GM12878 (cell line): ENCODE measurements around the gene CDKN2B-AS1. TPM values are rescaled to one million over a fixed set of nuclear protein-coding genes. Genes with fewer than 3 reads are reported as not detected.

Experiments used
- ATAC-seq: fragments of 200-7000 bp; cut with Tn5 transposase; 3 replicates; pipeline ENCODE4 v1.9.1; 2020; ENCODE audit warnings: mild to moderate bottlenecking, moderate library complexity
- BruUV-seq: library from RNA; stranded (reverse); fragments of 400-500 nt; replicated peaks from 2 replicates; lab custom pipeline; 2021; lab: Mats Ljungman, UMichigan
- CTCF ChIA-PET: fragments of 300-600 bp; sonication (Branson Sonifier 250); formaldehyde crosslinking; extraction: SDS; loops from one replicate; lab custom pipeline; 2021; ENCODE audit warnings: inconsistent platforms; lab: Yijun Ruan, JAX
- POLR2A ChIA-PET: fragments of 350-600 bp; formaldehyde crosslinking; extraction: SDS; loops from one replicate; lab custom pipeline; 2021; ENCODE audit warnings: inconsistent platforms; lab: Charles Lee
- RAD21 ChIA-PET: fragments of 300-600 bp; sonication (Branson Sonifier 250); formaldehyde crosslinking; loops from one replicate; lab custom pipeline; 2023; ENCODE audit warnings: antibody characterized with exemption; ENCODE audit not compliant: unreplicated experiment; lab: Charles Lee
- SMC1A ChIA-PET: fragments of 300-600 bp; sonication (Branson Sonifier 250); formaldehyde crosslinking; loops from one replicate; lab custom pipeline; 2023; ENCODE audit not compliant: unreplicated experiment, uncharacterized antibody; lab: Charles Lee
- DNase-seq: peaks from one replicate; pipeline ENCODE4 v3.0.0-alpha.2; 2011; ENCODE audit warnings: low read depth, low spot score
- FAIRE-seq: peaks from 3 replicates; lab custom pipeline; 2011; peaks lifted over from hg19 to GRCh38; lab: Jason Lieb, UNC
- H2AFZ ChIP-seq: 2 replicates; pipeline ENCODE4 v1.6.0; 2011; ENCODE audit warnings: low read depth, low read length, control low read depth; ENCODE audit not compliant: control insufficient read depth
- H3K27ac ChIP-seq: 2 replicates; pipeline ENCODE4 v1.5.1; 2011; ENCODE audit warnings: control low read depth; ENCODE audit not compliant: control insufficient read depth, insufficient read depth
- H3K27me3 ChIP-seq, 2 experiments: replicated peaks in 1 of 2; 2 replicates each; pipeline versions ENCODE4 v1.6.0 to v1.6.1; 2011; ENCODE audit warnings: low read length in 1 of 2; ENCODE audit not compliant: control insufficient read depth in 2 of 2, insufficient read depth in 2 of 2
- H3K36me3 ChIP-seq, 2 experiments: 2 replicates each; pipeline ENCODE4 v1.5.1; 2011; ENCODE audit warnings: low read length in 1 of 2; ENCODE audit not compliant: control insufficient read depth in 2 of 2, insufficient read depth in 2 of 2
- H3K4me1 ChIP-seq: 2 replicates; pipeline ENCODE4 v1.6.1; 2011; ENCODE audit warnings: mild to moderate bottlenecking, low read length, moderate library complexity, mixed read lengths; ENCODE audit not compliant: control insufficient read depth, insufficient read depth
- H3K4me2 ChIP-seq: 2 replicates; pipeline ENCODE4 v1.6.0; 2011; ENCODE audit warnings: control low read depth; ENCODE audit not compliant: control insufficient read depth, insufficient read depth
- H3K4me3 ChIP-seq: fragments of 200-600 bp; sonication (generic); 2 replicates; pipeline ENCODE4 v1.5.1; 2016
- H3K79me2 ChIP-seq: 2 replicates; pipeline ENCODE4 v1.6.0; 2011; ENCODE audit warnings: low read length; ENCODE audit not compliant: control insufficient read depth, insufficient read depth
- H3K9ac ChIP-seq: 2 replicates; pipeline ENCODE4 v1.8.0; 2011; ENCODE audit warnings: low read length, control low read depth, mixed read lengths; ENCODE audit not compliant: control insufficient read depth, insufficient read depth
- H3K9me3 ChIP-seq: replicated peaks from 3 replicates; pipeline ENCODE4 v1.5.1; 2011; ENCODE audit warnings: mild to moderate bottlenecking, low read length; ENCODE audit not compliant: control insufficient read depth, insufficient read depth
- H4K20me1 ChIP-seq: 2 replicates; pipeline ENCODE4 v1.6.0; 2011; ENCODE audit not compliant: control insufficient read depth, insufficient read depth
- ATF3 ChIP-seq: IDR thresholded peaks from 2 replicates; pipeline ENCODE4 v1.6.1; 2011; ENCODE audit warnings: low read depth, mild to moderate bottlenecking, low read length, moderate library complexity, borderline replicate concordance; ENCODE audit errors: extremely low read depth
- CEBPB ChIP-seq, 2 experiments: fragments of 150-350 bp in 1 of 2; IDR thresholded peaks; 2 replicates each; pipeline ENCODE4 v1.6.1; 2012 to 2014; ENCODE audit warnings: low read depth in 2 of 2, low read length in 2 of 2, borderline replicate concordance in 1 of 2, inconsistent platforms in 1 of 2
- CREB1 ChIP-seq: IDR thresholded peaks from 2 replicates; pipeline ENCODE4 v1.6.1; 2012; ENCODE audit warnings: low read depth, mild to moderate bottlenecking, inconsistent platforms
- LARP7 ChIP-seq: fragments of 450-650 bp; IDR thresholded peaks from 2 replicates; pipeline ENCODE4 v1.6.1; 2017; ENCODE audit warnings: mild to moderate bottlenecking
- MEF2B ChIP-seq: fragments of 450-650 bp; IDR thresholded peaks from 2 replicates; pipeline ENCODE4 v1.6.1; 2018; ENCODE audit warnings: mild to moderate bottlenecking, moderate library complexity; ENCODE audit not compliant: partially characterized antibody, poor library complexity, severe bottlenecking
- NFYB ChIP-seq: IDR thresholded peaks from 2 replicates; pipeline ENCODE4 v1.6.1; 2011; ENCODE audit warnings: low read depth, mild to moderate bottlenecking, low read length, improper control_type of control experiment, moderate library complexity; ENCODE audit not compliant: insufficient read depth
- NR2C1 ChIP-seq: fragments of 450-650 bp; IDR thresholded peaks from 2 replicates; pipeline ENCODE4 v1.6.1; 2017; ENCODE audit warnings: antibody characterized with exemption, mild to moderate bottlenecking, moderate library complexity
- NRF1 ChIP-seq: conservative IDR thresholded peaks from 2 replicates; pipeline ENCODE4 v1.6.1; 2011; ENCODE audit warnings: mild to moderate bottlenecking, low read depth, low read length, improper control_type of control experiment
- PAX5 ChIP-seq: IDR thresholded peaks from 2 replicates; pipeline ENCODE4 v1.6.1; 2011; ENCODE audit warnings: low read depth, low read length, borderline replicate concordance
- RUNX3 ChIP-seq: IDR thresholded peaks from 2 replicates; pipeline ENCODE4 v1.6.1; 2012; ENCODE audit warnings: low read length, inconsistent platforms
- SMAD1 ChIP-seq: fragments of 450-650 bp; IDR thresholded peaks from 2 replicates; pipeline ENCODE4 v1.6.1; 2018; ENCODE audit warnings: mild to moderate bottlenecking, low read depth; ENCODE audit not compliant: partially characterized antibody
- STAT1 ChIP-seq: fragments of 450-650 bp; conservative IDR thresholded peaks from 2 replicates; pipeline ENCODE4 v1.6.1; 2014; ENCODE audit warnings: antibody characterized with exemption, mild to moderate bottlenecking
- TAF1 ChIP-seq: IDR thresholded peaks from 2 replicates; pipeline ENCODE4 v1.6.1; 2011; ENCODE audit warnings: mild to moderate bottlenecking, low read depth, low read length, borderline replicate concordance
- TBL1XR1 ChIP-seq: IDR thresholded peaks from 2 replicates; pipeline ENCODE4 v1.6.1; 2012; ENCODE audit warnings: low read depth, low read length, improper control_type of control experiment
- WGBS: methylation state at CpG from one replicate; pipeline ENCODE4 v1.1.6; 2016; ENCODE audit warnings: low lambda C conversion rate; ENCODE audit not compliant: insufficient replicate concordance, insufficient coverage; ENCODE audit errors: missing lambda C conversion rate; 5-methylcytosine and 5-hydroxymethylcytosine counted together
- in situ Hi-C: fragments of 300-500 bp; cut with MboI; formaldehyde crosslinking; loops from 9 replicates; pipeline ENCODE4 v1.14.3; 2018; ENCODE audit warnings: mixed read lengths
- intact Hi-C: fragments of 100-400 bp; cut with micrococcal nuclease; formaldehyde crosslinking; loops from one replicate; pipeline ENCODE4 v1.14.2; 2022; ENCODE audit not compliant: unreplicated experiment
- polyA plus RNA-seq, 11 experiments: library from polyadenylated mRNA; depleted of rRNA in 4 of 11; unstranded in 6 of 11; stranded (reverse) in 5 of 11; fragments of >200 nt; fragmentation: Nextera tagmentation in 4 of 11; fragmentation: Illumina TruSeq in 1 of 11; extraction: Ambion mirVana in 4 of 11; extraction: Trizol in 1 of 11; gene quantifications; 1 replicate in 1 of 11; 2 replicates in 10 of 11; pipeline versions ENCODE4 v1.2.1 to v1.2.3, GENCODE V29; 2011 to 2016; ENCODE audit warnings: inconsistent platforms in 2 of 11, missing spikeins in 2 of 11, low read depth in 1 of 11
- total RNA-seq, 4 experiments: library from RNA; depleted of rRNA in 3 of 4; stranded (reverse); fragments of >200 nt in 3 of 4; fragmentation: Illumina TruSeq in 1 of 4; extraction: Trizol in 1 of 4; gene quantifications; 2 replicates each; pipeline versions ENCODE4 v1.2.1 to v1.2.3, GENCODE V29; 2013 to 2021
- TF ChIP-seq, protein P1 (sequence below): fragments of 450-650 bp; IDR thresholded peaks from 2 replicates; pipeline ENCODE4 v1.6.1; 2016; ENCODE audit warnings: mild to moderate bottlenecking
- TF ChIP-seq, protein P2 (sequence below): fragments of 450-650 bp; formaldehyde crosslinking; IDR thresholded peaks from 2 replicates; pipeline ENCODE4 v1.4.0; 2022; ENCODE audit warnings: mild to moderate bottlenecking, moderate library complexity
- TF ChIP-seq, protein P3 (sequence below): IDR thresholded peaks from 2 replicates; pipeline ENCODE4 v1.6.1; 2011; ENCODE audit warnings: low read depth, low read length, improper control_type of control experiment, borderline replicate concordance

The CDKN2B-AS1 gene
- total and polyA plus RNA-seq, 10 of the 15 experiments (the other 5 are each of a cell fraction or from before 2014, with no cell fraction given): 0.22 to 2.2 (median 1.0) TPM; not detected in 1

DNA sequence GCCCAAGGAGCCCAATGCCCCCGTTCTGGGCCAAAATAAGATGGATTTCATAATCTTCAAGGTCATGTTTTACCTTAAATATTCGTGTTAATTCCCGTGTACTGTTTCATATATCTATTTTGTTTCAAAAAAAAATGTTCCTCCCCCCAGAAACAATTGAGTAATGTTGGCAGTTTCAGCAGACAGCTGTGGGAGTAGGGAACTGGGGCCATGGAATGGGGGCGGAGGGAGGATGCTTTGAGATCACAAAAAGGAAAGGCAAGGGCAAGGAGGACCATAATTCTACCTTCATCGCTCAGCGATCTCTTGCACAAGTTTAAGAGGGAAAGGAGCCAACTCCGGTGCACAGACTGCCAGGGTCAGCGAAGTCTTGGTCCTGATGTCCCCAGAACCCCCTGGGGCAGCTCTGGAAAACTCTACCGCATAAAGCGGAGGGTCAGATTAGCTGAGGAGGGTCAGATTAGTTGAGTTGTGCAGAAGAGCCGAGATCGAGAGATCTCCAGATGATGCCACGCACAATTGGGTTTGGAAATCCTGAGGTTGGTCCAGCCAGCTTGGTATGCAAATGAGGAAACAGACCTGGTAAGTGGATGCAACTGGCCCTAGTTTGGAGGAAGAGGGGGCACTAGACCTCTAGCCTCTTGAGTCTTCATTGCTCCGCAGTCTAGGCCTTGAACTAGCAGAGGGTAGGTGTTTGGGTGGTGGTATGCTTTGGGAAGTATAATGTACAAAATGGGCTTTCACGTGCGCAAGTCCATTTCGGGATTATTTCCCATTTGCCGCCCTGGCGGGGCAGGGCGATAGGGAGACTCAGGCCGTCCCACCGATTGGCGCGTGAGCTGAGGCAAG is 24.4 kb upstream of the CDKN2B-AS1 start:
- in situ Hi-C loops: loop anchor here (5.0 kb wide), 1 partner anchor 47 kb away; no protein-coding TSS in a partner anchor

More for the DNA sequence above, 24.4 kb upstream of the CDKN2B-AS1 start:
- H3K4me2 ChIP-seq: no peak overlapping the region
- TF ChIP-seq RUNX3: no peak
- TF ChIP-seq STAT1: no peak
- no peak for TF ChIP-seq SMAD1
- no peak for TF ChIP-seq MEF2B
- no peak for TF ChIP-seq CREB1
- no peak for TF ChIP-seq PAX5
- TF ChIP-seq ATF3: no peak
- TF ChIP-seq CEBPB (IDR thresholded peaks at IDR 0.05; ENCODE audit: borderline replicate concordance in 1 of 2, low read depth in 2 of 2, low read length in 2 of 2): no peak
- TF ChIP-seq, protein P1, sequence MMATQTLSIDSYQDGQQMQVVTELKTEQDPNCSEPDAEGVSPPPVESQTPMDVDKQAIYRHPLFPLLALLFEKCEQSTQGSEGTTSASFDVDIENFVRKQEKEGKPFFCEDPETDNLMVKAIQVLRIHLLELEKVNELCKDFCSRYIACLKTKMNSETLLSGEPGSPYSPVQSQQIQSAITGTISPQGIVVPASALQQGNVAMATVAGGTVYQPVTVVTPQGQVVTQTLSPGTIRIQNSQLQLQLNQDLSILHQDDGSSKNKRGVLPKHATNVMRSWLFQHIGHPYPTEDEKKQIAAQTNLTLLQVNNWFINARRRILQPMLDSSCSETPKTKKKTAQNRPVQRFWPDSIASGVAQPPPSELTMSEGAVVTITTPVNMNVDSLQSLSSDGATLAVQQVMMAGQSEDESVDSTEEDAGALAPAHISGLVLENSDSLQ: no peak
- no peak for TF ChIP-seq TBL1XR1
- TF ChIP-seq NR2C1: no peak
- TF ChIP-seq, protein P2, sequence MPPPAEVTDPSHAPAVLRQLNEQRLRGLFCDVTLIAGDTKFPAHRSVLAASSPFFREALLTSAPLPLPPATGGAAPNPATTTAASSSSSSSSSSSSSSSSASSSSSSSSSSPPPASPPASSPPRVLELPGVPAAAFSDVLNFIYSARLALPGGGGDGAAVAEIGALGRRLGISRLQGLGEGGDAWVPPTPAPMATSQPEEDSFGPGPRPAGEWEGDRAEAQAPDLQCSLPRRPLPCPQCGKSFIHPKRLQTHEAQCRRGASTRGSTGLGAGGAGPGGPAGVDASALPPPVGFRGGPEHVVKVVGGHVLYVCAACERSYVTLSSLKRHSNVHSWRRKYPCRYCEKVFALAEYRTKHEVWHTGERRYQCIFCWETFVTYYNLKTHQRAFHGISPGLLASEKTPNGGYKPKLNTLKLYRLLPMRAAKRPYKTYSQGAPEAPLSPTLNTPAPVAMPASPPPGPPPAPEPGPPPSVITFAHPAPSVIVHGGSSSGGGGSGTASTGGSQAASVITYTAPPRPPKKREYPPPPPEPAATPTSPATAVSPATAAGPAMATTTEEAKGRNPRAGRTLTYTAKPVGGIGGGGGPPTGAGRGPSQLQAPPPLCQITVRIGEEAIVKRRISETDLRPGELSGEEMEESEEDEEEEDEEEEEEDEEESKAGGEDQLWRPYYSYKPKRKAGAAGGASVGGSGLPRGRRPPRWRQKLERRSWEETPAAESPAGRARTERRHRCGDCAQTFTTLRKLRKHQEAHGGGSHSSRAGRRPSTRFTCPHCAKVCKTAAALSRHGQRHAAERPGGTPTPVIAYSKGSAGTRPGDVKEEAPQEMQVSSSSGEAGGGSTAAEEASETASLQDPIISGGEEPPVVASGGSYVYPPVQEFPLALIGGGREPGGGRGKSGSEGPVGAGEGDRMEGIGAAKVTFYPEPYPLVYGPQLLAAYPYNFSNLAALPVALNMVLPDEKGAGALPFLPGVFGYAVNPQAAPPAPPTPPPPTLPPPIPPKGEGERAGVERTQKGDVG (CRISPR knock-in tag): no peak
- TF ChIP-seq NRF1: no peak
- TF ChIP-seq NFYB: no peak
- TF ChIP-seq, protein P3, sequence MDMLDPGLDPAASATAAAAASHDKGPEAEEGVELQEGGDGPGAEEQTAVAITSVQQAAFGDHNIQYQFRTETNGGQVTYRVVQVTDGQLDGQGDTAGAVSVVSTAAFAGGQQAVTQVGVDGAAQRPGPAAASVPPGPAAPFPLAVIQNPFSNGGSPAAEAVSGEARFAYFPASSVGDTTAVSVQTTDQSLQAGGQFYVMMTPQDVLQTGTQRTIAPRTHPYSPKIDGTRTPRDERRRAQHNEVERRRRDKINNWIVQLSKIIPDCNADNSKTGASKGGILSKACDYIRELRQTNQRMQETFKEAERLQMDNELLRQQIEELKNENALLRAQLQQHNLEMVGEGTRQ: no peak
- TF ChIP-seq TAF1: no peak
- no peak for TF ChIP-seq LARP7
- no peak overlapping the region for H2AFZ ChIP-seq
- ChIA-PET CTCF (no interaction called here), RAD21 (no interaction called here), POLR2A (no interaction called here), SMC1A (no interaction called here)
- ATAC-seq (no peak), DNase-seq (no peak), FAIRE-seq (no peak)
- H4K20me1 ChIP-seq: no peaks in the 10 kb centered on the region
- H3K4me3 ChIP-seq: no peak overlapping the region
- no TSS peak for BruUV-seq
- no peak overlapping the region for H3K9ac ChIP-seq
- peaks cover 8% of the 10 kb centered on the region; the same call in 1 of the 3 replicates for H3K9me3 ChIP-seq
- H3K27ac ChIP-seq: no peak overlapping the region
- intact Hi-C loops: no loop called here
- H3K79me2 ChIP-seq: no peaks in the 10 kb centered on the region
- H3K27me3 ChIP-seq: peaks cover 0 to 11% of the 10 kb centered on the region in 2 experiments; a peak in 1 of 4 replicates
- WGBS: 94% methylated on average over 24 of the region's 24 CpGs
- H3K36me3 ChIP-seq: no peaks in the 10 kb centered on the region
- peaks cover 6% of the 10 kb centered on the region for H3K4me1 ChIP-seq
